Liver (tissue), 3 donors: ENCODE measurements around the gene HTN1.

ENCODE experiments used
- GABPA ChIP-seq, 2 donors: IDR thresholded peaks in 1 of 2; conservative IDR thresholded peaks in 1 of 2; 2 replicates each; pipeline ENCODE4 v1.6.1; 2016; ENCODE audit warnings: antibody characterized with exemption in 2 of 2, mild to moderate bottlenecking in 1 of 2, moderate library complexity in 1 of 2
- JUND ChIP-seq, 2 donors: IDR thresholded peaks; 2 replicates each; pipeline ENCODE4 v1.6.1; 2016; ENCODE audit warnings: antibody characterized with exemption in 2 of 2
- RAD21 ChIP-seq, 2 donors: IDR thresholded peaks; 2 replicates each; pipeline ENCODE4 v1.6.1; 2016; ENCODE audit warnings: antibody characterized with exemption in 2 of 2, mild to moderate bottlenecking in 2 of 2
- SP1 ChIP-seq: IDR thresholded peaks from 2 replicates; pipeline ENCODE4 v1.6.1; 2018; ENCODE audit warnings: antibody characterized with exemption, mild to moderate bottlenecking
- TAF1 ChIP-seq: conservative IDR thresholded peaks from 2 replicates; pipeline ENCODE4 v1.6.1; 2016; ENCODE audit warnings: antibody characterized with exemption, mild to moderate bottlenecking
- YY1 ChIP-seq: IDR thresholded peaks from 2 replicates; pipeline ENCODE4 v1.6.1; 2016; ENCODE audit warnings: antibody characterized with exemption, mild to moderate bottlenecking
- TF ChIP-seq, protein P1 (sequence below): fragments of 150-350 bp; IDR thresholded peaks from 2 replicates; pipeline ENCODE4 v1.5.1; 2017; ENCODE audit warnings: improper control_type of control experiment, low read depth, low read length; ENCODE audit not compliant: missing input control
- TF ChIP-seq, protein P2 (sequence below): IDR thresholded peaks from 2 replicates; pipeline ENCODE4 v1.6.1; 2016; ENCODE audit warnings: antibody characterized with exemption
- TF ChIP-seq, protein P3 (sequence below): IDR thresholded peaks from 2 replicates; pipeline ENCODE4 v1.6.1; 2016; ENCODE audit warnings: antibody characterized with exemption, mild to moderate bottlenecking
- TF ChIP-seq, protein P4 (sequence below): IDR thresholded peaks from 2 replicates; pipeline ENCODE4 v1.6.1; 2016; ENCODE audit warnings: antibody characterized with exemption
- TF ChIP-seq, protein P5 (sequence below): IDR thresholded peaks from 2 replicates; pipeline ENCODE4 v1.6.1; 2016; ENCODE audit warnings: antibody characterized with exemption
- donor health status: healthy.
- donor health status: healthy.

DNA sequence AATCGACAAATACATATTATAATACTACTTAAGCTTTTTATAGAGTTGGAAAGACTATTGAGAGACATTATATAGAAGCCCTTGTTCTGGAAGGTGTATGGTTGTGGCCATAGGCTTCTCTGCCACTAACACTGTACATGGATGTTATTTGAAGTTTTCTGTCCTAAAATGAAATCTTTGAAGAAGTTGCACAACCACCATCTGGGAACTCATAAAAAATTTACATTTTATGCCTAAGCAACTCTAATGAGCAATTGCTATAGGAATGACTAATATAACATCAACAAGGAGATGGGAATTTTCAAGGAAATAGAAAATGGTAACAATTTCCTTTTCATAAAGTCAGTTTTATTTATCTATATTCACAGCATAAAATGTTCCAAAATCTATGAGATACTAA lies 7.4 kb downstream of the HTN1 start:
- TF ChIP-seq, protein P1, sequence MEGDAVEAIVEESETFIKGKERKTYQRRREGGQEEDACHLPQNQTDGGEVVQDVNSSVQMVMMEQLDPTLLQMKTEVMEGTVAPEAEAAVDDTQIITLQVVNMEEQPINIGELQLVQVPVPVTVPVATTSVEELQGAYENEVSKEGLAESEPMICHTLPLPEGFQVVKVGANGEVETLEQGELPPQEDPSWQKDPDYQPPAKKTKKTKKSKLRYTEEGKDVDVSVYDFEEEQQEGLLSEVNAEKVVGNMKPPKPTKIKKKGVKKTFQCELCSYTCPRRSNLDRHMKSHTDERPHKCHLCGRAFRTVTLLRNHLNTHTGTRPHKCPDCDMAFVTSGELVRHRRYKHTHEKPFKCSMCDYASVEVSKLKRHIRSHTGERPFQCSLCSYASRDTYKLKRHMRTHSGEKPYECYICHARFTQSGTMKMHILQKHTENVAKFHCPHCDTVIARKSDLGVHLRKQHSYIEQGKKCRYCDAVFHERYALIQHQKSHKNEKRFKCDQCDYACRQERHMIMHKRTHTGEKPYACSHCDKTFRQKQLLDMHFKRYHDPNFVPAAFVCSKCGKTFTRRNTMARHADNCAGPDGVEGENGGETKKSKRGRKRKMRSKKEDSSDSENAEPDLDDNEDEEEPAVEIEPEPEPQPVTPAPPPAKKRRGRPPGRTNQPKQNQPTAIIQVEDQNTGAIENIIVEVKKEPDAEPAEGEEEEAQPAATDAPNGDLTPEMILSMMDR, result no peak
- TF ChIP-seq, protein P2, sequence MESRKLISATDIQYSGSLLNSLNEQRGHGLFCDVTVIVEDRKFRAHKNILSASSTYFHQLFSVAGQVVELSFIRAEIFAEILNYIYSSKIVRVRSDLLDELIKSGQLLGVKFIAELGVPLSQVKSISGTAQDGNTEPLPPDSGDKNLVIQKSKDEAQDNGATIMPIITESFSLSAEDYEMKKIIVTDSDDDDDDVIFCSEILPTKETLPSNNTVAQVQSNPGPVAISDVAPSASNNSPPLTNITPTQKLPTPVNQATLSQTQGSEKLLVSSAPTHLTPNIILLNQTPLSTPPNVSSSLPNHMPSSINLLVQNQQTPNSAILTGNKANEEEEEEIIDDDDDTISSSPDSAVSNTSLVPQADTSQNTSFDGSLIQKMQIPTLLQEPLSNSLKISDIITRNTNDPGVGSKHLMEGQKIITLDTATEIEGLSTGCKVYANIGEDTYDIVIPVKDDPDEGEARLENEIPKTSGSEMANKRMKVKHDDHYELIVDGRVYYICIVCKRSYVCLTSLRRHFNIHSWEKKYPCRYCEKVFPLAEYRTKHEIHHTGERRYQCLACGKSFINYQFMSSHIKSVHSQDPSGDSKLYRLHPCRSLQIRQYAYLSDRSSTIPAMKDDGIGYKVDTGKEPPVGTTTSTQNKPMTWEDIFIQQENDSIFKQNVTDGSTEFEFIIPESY, result no peak
- no peak for TF ChIP-seq SP1
- no peak for TF ChIP-seq TAF1
- TF ChIP-seq RAD21 (IDR thresholded peaks at IDR 0.05), result no peak
- TF ChIP-seq GABPA (IDR thresholded peaks at IDR 0.05 in 1 of 2, conservative IDR thresholded peaks at IDR 0.05 in 1 of 2), result no peak
- TF ChIP-seq JUND (IDR thresholded peaks at IDR 0.05), result no peak
- TF ChIP-seq, protein P3, sequence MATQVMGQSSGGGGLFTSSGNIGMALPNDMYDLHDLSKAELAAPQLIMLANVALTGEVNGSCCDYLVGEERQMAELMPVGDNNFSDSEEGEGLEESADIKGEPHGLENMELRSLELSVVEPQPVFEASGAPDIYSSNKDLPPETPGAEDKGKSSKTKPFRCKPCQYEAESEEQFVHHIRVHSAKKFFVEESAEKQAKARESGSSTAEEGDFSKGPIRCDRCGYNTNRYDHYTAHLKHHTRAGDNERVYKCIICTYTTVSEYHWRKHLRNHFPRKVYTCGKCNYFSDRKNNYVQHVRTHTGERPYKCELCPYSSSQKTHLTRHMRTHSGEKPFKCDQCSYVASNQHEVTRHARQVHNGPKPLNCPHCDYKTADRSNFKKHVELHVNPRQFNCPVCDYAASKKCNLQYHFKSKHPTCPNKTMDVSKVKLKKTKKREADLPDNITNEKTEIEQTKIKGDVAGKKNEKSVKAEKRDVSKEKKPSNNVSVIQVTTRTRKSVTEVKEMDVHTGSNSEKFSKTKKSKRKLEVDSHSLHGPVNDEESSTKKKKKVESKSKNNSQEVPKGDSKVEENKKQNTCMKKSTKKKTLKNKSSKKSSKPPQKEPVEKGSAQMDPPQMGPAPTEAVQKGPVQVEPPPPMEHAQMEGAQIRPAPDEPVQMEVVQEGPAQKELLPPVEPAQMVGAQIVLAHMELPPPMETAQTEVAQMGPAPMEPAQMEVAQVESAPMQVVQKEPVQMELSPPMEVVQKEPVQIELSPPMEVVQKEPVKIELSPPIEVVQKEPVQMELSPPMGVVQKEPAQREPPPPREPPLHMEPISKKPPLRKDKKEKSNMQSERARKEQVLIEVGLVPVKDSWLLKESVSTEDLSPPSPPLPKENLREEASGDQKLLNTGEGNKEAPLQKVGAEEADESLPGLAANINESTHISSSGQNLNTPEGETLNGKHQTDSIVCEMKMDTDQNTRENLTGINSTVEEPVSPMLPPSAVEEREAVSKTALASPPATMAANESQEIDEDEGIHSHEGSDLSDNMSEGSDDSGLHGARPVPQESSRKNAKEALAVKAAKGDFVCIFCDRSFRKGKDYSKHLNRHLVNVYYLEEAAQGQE, result no peak
- TF ChIP-seq, protein P4, sequence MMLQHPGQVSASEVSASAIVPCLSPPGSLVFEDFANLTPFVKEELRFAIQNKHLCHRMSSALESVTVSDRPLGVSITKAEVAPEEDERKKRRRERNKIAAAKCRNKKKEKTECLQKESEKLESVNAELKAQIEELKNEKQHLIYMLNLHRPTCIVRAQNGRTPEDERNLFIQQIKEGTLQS, result no peak
- no peak for TF ChIP-seq YY1
- TF ChIP-seq, protein P5, sequence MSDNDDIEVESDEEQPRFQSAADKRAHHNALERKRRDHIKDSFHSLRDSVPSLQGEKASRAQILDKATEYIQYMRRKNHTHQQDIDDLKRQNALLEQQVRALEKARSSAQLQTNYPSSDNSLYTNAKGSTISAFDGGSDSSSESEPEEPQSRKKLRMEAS, result no peak
